IPS-18a (cell line): Measurements from ENCODE around the gene GNG13.

Source experiments
- H3K27ac ChIP-seq: one replicate; pipeline ENCODE4 v1.5.1; 2013; ENCODE audit warnings: low read length
- H3K27me3 ChIP-seq: one replicate; pipeline ENCODE4 v1.6.1; 2013; ENCODE audit warnings: mild to moderate bottlenecking, low read length; ENCODE audit not compliant: control insufficient read depth, insufficient read depth
- H3K36me3 ChIP-seq: one replicate; pipeline ENCODE4 v1.6.1; 2013; ENCODE audit warnings: low read depth, low read length; ENCODE audit not compliant: control insufficient read depth
- H3K4me1 ChIP-seq: one replicate; pipeline ENCODE4 v1.6.1; 2013; ENCODE audit warnings: low read depth, low read length; ENCODE audit not compliant: control insufficient read depth
- H3K4me3 ChIP-seq: one replicate; pipeline ENCODE4 v1.5.1; 2013; ENCODE audit warnings: low read length
- H3K9ac ChIP-seq: one replicate; pipeline ENCODE4 v1.6.1; 2013; ENCODE audit warnings: mild to moderate bottlenecking, low read length, moderate library complexity
- H3K9me3 ChIP-seq: one replicate; pipeline ENCODE4 v1.6.1; 2013; ENCODE audit warnings: low read depth, low read length; ENCODE audit not compliant: control insufficient read depth

GNG13 gene

GRCh38 chr16:799948-800833 is at the start of gene GNG13:
Gene GNG13 (minus strand): TSS chr16:800734. CDS start chr16:799077, 1,657 bp downstream.
- H3K36me3 ChIP-seq: no peaks in the 10 kb centered on the region
- H3K4me1 ChIP-seq: no peaks in the 10 kb centered on the region
- H3K27me3 ChIP-seq: peaks cover 48% of the 10 kb centered on the region
- H3K27ac ChIP-seq: no peak within 1 kb of the TSS
- no peak within 1 kb of the TSS for H3K9ac ChIP-seq
- H3K9me3 ChIP-seq: no peaks in the 10 kb centered on the region
- H3K4me3 ChIP-seq: peak within 1 kb of the TSS; percentile 47

- Histone ChIP-seq H3K27me3 (no peaks in the 10 kb centered on the region), H3K9ac (no peak overlapping the region), H3K36me3 (no peaks in the 10 kb centered on the region), H3K27ac (no peak overlapping the region), H3K4me3 (no peak overlapping the region), H3K4me1 (no peaks in the 10 kb centered on the region), H3K9me3 (peaks cover 19% of the 10 kb centered on the region)
Observed at GRCh38 chr16:848510-849253, 48.1 kb upstream of the GNG13 start.

- Histone ChIP-seq H3K4me3 (no peak overlapping the region), H3K4me1 (no peaks in the 10 kb centered on the region), H3K36me3 (no peaks in the 10 kb centered on the region), H3K9ac (no peak overlapping the region), H3K27me3 (no peaks in the 10 kb centered on the region), H3K9me3 (peaks cover 19% of the 10 kb centered on the region), H3K27ac (no peak overlapping the region)
Observed at GRCh38 chr16:847681-848445, 47.3 kb upstream of the GNG13 start.

GRCh38 chr16:847151-847550 is 46.6 kb upstream of the GNG13 start:
- Histone ChIP-seq H3K27me3 (no peaks in the 10 kb centered on the region), H3K9me3 (peaks cover 19% of the 10 kb centered on the region)

GRCh38 chr16:845351-845745 is 44.8 kb upstream of the GNG13 start:
- no peak overlapping the region for H3K9ac ChIP-seq

More at GRCh38 chr16:847151-847550, 46.6 kb upstream of the GNG13 start:
- Histone ChIP-seq H3K27ac (no peak overlapping the region), H3K4me1 (no peaks in the 10 kb centered on the region), H3K9ac (no peak overlapping the region), H3K4me3 (no peak overlapping the region), H3K36me3 (no peaks in the 10 kb centered on the region)

GRCh38 chr16:844638-845350 is 44.3 kb upstream of the GNG13 start:
- H3K27ac ChIP-seq: no peak overlapping the region
- no peak overlapping the region for H3K4me3 ChIP-seq
- no peaks in the 10 kb centered on the region for H3K27me3 ChIP-seq
- no peaks in the 10 kb centered on the region for H3K4me1 ChIP-seq
- no peaks in the 10 kb centered on the region for H3K36me3 ChIP-seq
- peaks cover 9% of the 10 kb centered on the region for H3K9me3 ChIP-seq
- H3K9ac ChIP-seq: no peak overlapping the region

More at GRCh38 chr16:845351-845745, 44.8 kb upstream of the GNG13 start:
- Histone ChIP-seq H3K4me3 (no peak overlapping the region), H3K27me3 (no peaks in the 10 kb centered on the region), H3K27ac (no peak overlapping the region), H3K36me3 (no peaks in the 10 kb centered on the region), H3K9me3 (peaks cover 14% of the 10 kb centered on the region), H3K4me1 (no peaks in the 10 kb centered on the region)

GRCh38 chr16:843771-844170 is 43.2 kb upstream of the GNG13 start:
- Histone ChIP-seq H3K4me1 (no peaks in the 10 kb centered on the region), H3K27me3 (no peaks in the 10 kb centered on the region), H3K9ac (no peak overlapping the region), H3K9me3 (peaks cover 3% of the 10 kb centered on the region), H3K27ac (no peak overlapping the region), H3K4me3 (no peak overlapping the region), H3K36me3 (no peaks in the 10 kb centered on the region)

- peaks cover 3% of the 10 kb centered on the region for H3K9me3 ChIP-seq
- H3K27me3 ChIP-seq: no peaks in the 10 kb centered on the region
- H3K4me3 ChIP-seq: no peak overlapping the region
- no peaks in the 10 kb centered on the region for H3K4me1 ChIP-seq
- H3K27ac ChIP-seq: no peak overlapping the region
- H3K36me3 ChIP-seq: no peaks in the 10 kb centered on the region
- H3K9ac ChIP-seq: no peak overlapping the region
Observed at GRCh38 chr16:842711-843560, 42.4 kb upstream of the GNG13 start.

GRCh38 chr16:842061-842476 is 41.5 kb upstream of the GNG13 start:
- Histone ChIP-seq H3K4me1 (no peaks in the 10 kb centered on the region), H3K27me3 (no peaks in the 10 kb centered on the region), H3K9me3 (peaks cover 3% of the 10 kb centered on the region), H3K4me3 (no peak overlapping the region), H3K9ac (no peak overlapping the region), H3K36me3 (no peaks in the 10 kb centered on the region), H3K27ac (no peak overlapping the region)

- Histone ChIP-seq H3K9me3 (peaks cover 7% of the 10 kb centered on the region), H3K27me3 (no peaks in the 10 kb centered on the region), H3K4me1 (no peaks in the 10 kb centered on the region), H3K27ac (no peak overlapping the region), H3K4me3 (no peak overlapping the region), H3K36me3 (no peaks in the 10 kb centered on the region), H3K9ac (no peak overlapping the region)
Observed at GRCh38 chr16:841455-842060, 41.0 kb upstream of the GNG13 start.
